Skin of body (tissue), 2 donors: Measurements from ENCODE around the gene SAMD15. TPM values are rescaled to one million over a fixed set of nuclear protein-coding genes. Genes with fewer than 3 reads are reported as not detected.
"Not testable (repeated sequence)": the region's sequence is repeated elsewhere in the genome, so short reads cannot be mapped to it uniquely, and the experiment has no call there.

ENCODE experiments used
- DNase-seq: peaks from one replicate; lab custom pipeline; 2025; lab: John Stamatoyannopoulos, UW
- total RNA-seq: library from RNA; depleted of rRNA; stranded (reverse); fragments of >200 nt; gene quantifications from one replicate; pipeline ENCODE4 v1.2.3, GENCODE V29; 2014

SAMD15 gene
- total RNA-seq, 1 donor from 2014 or later: 0.79 TPM

GRCh38 chr14:77375973-77376770 lies 1.0 kb upstream of the SAMD15 start:
- DNase-seq: peak; percentile 27

DNA sequence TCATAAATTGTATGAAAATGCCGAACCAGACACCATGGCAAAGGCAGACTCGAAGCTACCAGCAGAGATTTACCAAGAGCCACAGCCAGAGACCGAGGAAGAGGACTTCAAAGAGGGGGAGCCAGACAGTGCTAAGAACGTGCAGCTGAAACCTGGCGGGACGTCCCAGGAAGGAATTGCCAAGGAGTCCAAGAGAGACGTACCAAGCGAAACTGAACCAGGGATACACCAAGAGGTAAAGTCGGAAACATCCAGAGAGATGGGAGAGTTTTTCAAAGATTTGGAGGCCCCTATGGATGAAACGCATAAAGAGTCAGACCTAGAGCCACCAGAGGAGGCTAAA lies 294 bp downstream of the SAMD15 start:
- DNase-seq: no peak

- no peak for DNase-seq
These were observed 1.5 kb downstream of the SAMD15 start for GRCh38 chr14:77378701-77379100.

DNA sequence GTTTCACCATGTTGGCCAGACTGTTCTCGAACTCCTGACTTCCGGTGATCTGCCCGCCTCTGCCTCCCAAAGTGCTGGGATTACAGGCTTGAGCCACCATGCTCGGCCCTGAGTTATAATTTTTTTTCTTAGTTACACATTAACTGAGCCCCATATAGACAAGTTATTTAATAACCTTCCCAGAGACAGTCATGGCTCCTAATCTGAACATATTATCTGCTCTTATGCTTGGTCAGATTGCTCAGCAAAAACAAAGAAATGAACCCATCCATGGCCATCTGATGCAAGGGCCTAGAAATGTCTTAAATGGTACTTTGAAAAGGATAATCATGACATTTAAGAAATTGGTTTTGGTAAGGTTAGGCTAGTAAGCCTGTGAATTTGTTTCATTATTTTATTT lies 13.0 kb downstream of the SAMD15 start:
- no peak for DNase-seq

- DNase-seq: no peak
These were observed 23.0 kb downstream of the SAMD15 start for GRCh38 chr14:77400216-77400615.

DNA sequence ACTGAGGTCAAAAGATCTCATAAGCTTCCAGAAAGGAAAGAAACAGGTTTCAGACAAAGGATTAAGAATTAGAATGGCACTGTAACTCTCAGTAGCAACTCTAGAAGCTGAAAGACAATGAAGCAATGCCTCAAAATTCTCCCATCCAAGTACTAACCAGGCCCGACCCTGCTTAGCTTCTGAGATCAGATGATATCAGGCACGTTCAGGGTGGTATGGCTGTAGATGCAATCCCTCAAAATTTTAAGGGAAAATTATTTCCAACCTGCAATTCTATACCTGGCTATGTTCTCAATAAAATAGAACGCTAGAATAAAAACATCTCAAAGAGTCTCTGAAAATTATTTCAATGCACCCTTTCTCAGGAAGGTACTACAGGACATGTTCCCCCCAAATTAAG lies 26.6 kb downstream of the SAMD15 start:
- no peak for DNase-seq

DNA sequence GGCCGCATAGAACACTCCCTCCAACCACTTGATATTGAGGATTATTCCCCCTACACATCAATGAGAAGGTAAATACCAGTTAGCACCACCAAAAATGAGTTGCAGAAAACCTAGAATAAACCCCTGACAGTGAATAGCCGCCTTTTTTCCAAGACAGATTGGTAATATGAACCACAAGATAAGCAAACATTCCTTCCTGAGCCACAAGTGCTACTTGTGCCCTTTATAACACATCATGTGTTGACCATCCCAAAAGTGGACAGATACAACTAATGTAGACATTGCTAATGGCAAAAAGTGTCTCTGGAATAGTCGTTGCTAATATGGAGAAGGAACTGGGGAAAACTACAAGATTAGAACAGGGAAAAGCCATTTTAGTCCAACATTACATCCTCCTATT lies 28.9 kb downstream of the SAMD15 start:
- no peak for DNase-seq

DNA sequence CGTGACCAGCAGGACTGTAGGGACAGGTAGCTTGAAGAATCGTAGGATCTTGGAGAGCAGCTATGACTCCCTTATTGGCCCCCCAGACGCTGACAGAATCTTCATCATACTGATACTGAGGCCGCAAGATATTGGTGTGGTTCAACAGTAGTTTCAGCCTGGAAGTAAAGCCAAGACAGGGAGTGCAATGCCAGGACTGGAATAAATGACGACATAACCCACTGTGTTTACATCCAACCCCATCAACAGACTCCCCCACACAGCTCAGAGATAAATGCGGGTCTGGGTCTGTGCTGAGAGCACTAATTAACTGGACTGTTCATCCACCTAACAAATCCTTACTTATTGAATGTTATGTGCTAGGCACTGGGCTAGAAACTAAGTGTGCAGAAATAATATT lies 29.5 kb downstream of the SAMD15 start:
- DNase-seq: no peak

DNA sequence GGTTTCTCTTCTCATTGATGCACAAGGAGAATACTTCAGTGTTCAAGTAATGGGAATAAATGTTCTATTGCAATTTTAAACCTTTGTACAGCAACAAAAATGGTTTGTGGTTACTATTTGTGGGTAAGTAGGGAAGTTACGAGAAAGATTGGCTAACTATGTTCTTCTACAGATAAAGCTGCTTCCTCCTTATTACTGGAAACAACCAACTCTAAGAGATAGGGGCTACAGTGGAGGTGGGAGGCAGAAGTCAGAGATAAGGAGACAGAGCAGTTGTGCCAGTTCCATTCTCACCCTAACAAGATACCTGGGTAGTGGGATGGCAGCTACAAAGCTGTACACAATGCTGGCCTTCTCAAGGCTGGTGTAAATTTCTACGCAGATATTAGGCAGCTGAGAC lies 30.0 kb downstream of the SAMD15 start:
- DNase-seq: no peak

GRCh38 chr14:77409131-77409533 lies 32.0 kb downstream of the SAMD15 start:
- DNase-seq: no peak

DNA sequence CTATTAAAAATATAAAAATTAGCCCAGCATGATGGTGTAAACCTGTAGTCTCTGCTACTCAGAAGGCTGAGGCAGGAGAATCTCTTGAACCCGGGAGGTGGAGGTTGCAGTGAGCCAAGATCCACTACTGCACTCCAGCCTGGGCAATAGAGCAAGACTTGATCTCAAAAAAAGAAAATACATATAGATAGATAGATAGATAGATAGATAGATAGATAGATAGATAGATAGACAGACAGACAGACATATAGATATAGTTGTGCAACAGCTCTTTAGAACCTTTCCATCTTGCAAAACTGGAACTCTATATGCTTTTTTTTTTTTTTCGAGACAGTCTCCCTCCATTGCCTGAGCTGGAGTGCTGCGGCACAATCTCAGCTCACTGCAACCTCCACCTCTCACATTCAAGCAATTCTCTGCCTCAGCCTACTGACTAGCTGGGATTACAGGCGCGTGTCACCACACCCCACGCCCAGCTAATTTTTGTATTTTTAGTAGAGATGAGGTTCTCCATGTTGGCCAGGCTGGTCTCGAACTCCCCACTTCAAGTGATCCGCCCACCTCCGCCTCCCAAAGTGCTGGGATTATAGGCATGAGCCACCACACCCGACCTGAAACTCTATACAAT lies 38.3 kb downstream of the SAMD15 start:
- not testable (repeated sequence) for DNase-seq

- DNase-seq: not testable (repeated sequence)
These were observed 38.9 kb downstream of the SAMD15 start for GRCh38 chr14:77416098-77416497.

GRCh38 chr14:77416836-77417235 lies 39.7 kb downstream of the SAMD15 start:
- DNase-seq: no peak

DNA sequence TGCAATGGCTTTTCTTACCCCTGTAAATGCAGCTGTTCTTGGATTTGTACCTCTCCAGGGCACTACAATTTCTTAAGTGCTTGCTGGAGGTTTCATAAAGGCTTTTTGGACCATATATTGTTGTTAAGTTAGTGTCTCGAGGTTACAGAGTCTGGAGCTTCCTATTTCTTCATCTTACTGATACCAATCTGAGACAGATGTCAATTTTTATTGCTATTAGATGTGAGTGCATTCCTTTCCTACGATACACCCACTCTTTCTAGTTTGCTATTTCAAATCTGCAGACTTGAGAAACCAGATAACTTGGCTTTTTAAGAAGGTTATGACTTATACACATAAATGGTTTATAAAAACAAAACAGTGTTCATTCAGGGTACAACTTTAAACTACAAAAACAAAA lies 44.0 kb downstream of the SAMD15 start:
- no peak for DNase-seq

DNA sequence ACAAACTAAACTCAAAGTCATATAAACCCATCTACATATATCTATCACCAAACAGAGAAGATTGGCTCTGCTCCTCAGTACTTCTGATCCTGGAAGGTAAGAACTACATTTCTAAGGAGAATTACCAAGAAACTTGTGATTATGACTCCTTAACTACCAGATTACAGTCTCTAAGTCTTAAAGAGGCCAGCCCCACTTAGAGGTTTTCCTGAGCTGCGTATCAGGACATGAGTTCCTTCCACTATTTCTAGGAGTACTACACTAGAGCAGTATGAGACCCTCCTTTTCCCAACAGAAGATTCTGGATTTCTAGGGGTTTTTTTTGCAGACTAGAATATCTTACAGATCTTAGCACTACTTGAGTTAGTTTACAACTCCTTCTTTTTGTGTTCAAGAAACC lies 46.2 kb downstream of the SAMD15 start, which contains the start of gene NOXRED1:
Gene NOXRED1 (minus strand): TSS at position 101 of the 400 bp plus-strand sequence. CDS start 634 bp downstream, outside the sequence.
- no peak for DNase-seq

- no peak for DNase-seq
These were observed 47.7 kb downstream of the SAMD15 start for GRCh38 chr14:77424862-77425261.

GRCh38 chr14:77426396-77426795 lies 49.2 kb downstream of the SAMD15 start:
- no peak for DNase-seq

GRCh38 chr14:77436042-77436441 lies 58.9 kb downstream of the SAMD15 start:
- no peak for DNase-seq

DNA sequence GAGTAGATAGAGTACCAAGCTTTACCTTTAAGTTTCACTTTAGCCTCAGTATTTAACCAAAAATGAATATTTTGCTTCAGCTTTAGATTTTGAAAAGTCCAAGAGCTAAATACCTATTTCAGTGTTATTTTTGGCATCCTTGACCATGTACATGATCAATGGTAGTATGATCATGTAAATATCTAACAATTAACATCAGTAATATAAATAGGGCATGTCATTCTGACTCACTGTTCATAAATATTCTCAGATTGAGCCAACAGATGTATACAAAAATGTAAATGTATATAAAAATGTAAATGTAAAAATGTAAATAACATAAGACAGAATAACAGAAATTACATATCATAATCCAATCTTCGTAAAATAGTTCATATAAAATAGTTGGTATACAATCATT lies 61.4 kb downstream of the SAMD15 start:
- no peak for DNase-seq

DNA sequence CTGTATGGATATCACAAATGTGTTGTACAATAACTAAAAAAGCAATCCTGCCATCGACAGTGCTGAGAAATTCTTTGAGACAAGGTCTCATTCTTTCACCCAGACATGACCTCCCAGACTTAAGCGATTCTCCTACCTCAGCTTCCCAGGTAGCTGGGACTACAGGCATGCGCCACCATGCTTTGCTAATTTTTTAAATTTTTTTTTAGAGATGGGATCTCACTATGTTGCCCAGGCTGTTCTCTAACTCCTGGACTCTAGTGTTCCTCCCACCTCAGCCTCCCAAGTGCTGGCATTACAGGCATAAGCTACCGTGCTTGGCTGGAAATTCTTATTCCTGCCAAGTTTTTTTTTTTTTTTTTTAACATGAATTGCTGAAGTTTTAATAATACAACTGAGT lies 62.7 kb downstream of the SAMD15 start:
- no peak for DNase-seq
